HepG2 (cell line): ENCODE results near the gene TCF25. TPM values are rescaled to one million over a fixed set of nuclear protein-coding genes. Genes with fewer than 3 reads are reported as not detected.

Experiments used
- AHDC1 ChIP-seq: sonication (generic); formaldehyde crosslinking; IDR thresholded peaks from 2 replicates; pipeline ENCODE4 v1.5.1; 2020; ENCODE audit warnings: mild to moderate bottlenecking, missing genetic modification reagents, borderline replicate concordance
- ATF7-NPFF ChIP-seq: sonication (generic); formaldehyde crosslinking; IDR thresholded peaks from 2 replicates; pipeline ENCODE4 v1.8.1; 2023; ENCODE audit warnings: mild to moderate bottlenecking, low read depth, missing genetic modification reagents, moderate library complexity
- CERS6 ChIP-seq: sonication (generic); formaldehyde crosslinking; IDR thresholded peaks from 2 replicates; pipeline ENCODE4 v1.5.0; 2020; ENCODE audit warnings: missing genetic modification reagents
- GPBP1L1 ChIP-seq: sonication (generic); formaldehyde crosslinking; IDR thresholded peaks from 2 replicates; pipeline ENCODE4 v1.5.0; 2020; ENCODE audit warnings: mild to moderate bottlenecking, missing genetic modification reagents
- KDM3A ChIP-seq: IDR thresholded peaks from 2 replicates; pipeline ENCODE4 v1.6.1; 2018; ENCODE audit warnings: low read depth, missing compliant biosample characterization
- MED1 ChIP-seq: sonication (generic); formaldehyde crosslinking; IDR thresholded peaks from 2 replicates; pipeline ENCODE4 v1.4.0; 2020; ENCODE audit warnings: missing genetic modification reagents
- ZHX2 ChIP-seq, 2 experiments: sonication (generic) in 1 of 2; formaldehyde crosslinking in 1 of 2; IDR thresholded peaks; 2 replicates each; pipeline versions ENCODE4 v1.6.1 to v1.9.0; 2014 to 2022; ENCODE audit warnings: antibody characterized with exemption in 1 of 2, borderline replicate concordance in 1 of 2, inconsistent platforms in 1 of 2, low read depth in 1 of 2, missing genetic modification reagents in 1 of 2
- ZMYM3 ChIP-seq: sonication (generic); formaldehyde crosslinking; IDR thresholded peaks from 2 replicates; pipeline ENCODE4 v1.5.1; 2020; ENCODE audit warnings: mild to moderate bottlenecking, missing genetic modification reagents
- ZNF572 ChIP-seq: sonication (generic); formaldehyde crosslinking; IDR thresholded peaks from 2 replicates; pipeline ENCODE4 v1.5.1; 2020; ENCODE audit warnings: mild to moderate bottlenecking, missing genetic modification reagents
- ZNF746 ChIP-seq: sonication (generic); formaldehyde crosslinking; IDR thresholded peaks from 2 replicates; pipeline ENCODE4 v1.8.0; 2022; ENCODE audit warnings: mild to moderate bottlenecking, missing genetic modification reagents
- ZSCAN30 ChIP-seq: sonication (generic); formaldehyde crosslinking; IDR thresholded peaks from 2 replicates; pipeline ENCODE4 v1.5.0; 2020; ENCODE audit warnings: mild to moderate bottlenecking, missing genetic modification reagents
- polyA plus RNA-seq, 8 experiments: library from polyadenylated mRNA; depleted of rRNA in 3 of 8; stranded (reverse) in 7 of 8; unstranded in 1 of 8; fragments of >200 nt; fragmentation: Illumina TruSeq in 4 of 8; extraction: Trizol in 4 of 8; gene quantifications; 2 replicates each; pipeline versions ENCODE4 v1.2.1 to v1.2.3, GENCODE V29; 2011 to 2016; ENCODE audit warnings: low read depth in 4 of 8, missing spikeins in 1 of 8, mixed read lengths in 1 of 8; ENCODE audit not compliant: insufficient read depth in 1 of 8
- total RNA-seq, 5 experiments: library from RNA; depleted of rRNA; stranded (reverse); fragments of >200 nt; fragmentation: Illumina TruSeq; extraction: Trizol; gene quantifications; 2 replicates each; pipeline ENCODE4 v1.2.3, GENCODE V29; 2016; ENCODE audit warnings: low read depth in 1 of 5

The TCF25 gene
- total and polyA plus RNA-seq, 2 of the 13 experiments (the other 11 are each of a cell fraction or from before 2014, with no cell fraction given): 138 to 206 TPM

- TF ChIP-seq ZNF746 (CRISPR knock-in tag) (no peak), ZNF572 (CRISPR knock-in tag) (peak; percentile 74; the same call in 1 of the 2 replicates), MED1 (CRISPR knock-in tag) (peak; percentile 48; the same call in 1 of the 2 replicates), ATF7-NPFF (CRISPR knock-in tag) (peak; percentile 63; the same call in 1 of the 2 replicates), KDM3A (CRISPR knock-in tag) (peak; percentile 62; the same call in 1 of the 2 replicates), CERS6 (CRISPR knock-in tag) (peak; percentile 47; the same call in 1 of the 2 replicates), ZSCAN30 (CRISPR knock-in tag) (no peak), AHDC1 (CRISPR knock-in tag) (no peak), ZMYM3 (CRISPR knock-in tag) (no peak), GPBP1L1 (no peak), ZHX2 (IDR thresholded peaks at IDR 0.05; ENCODE audit: low read depth) (no peak), ZHX2 (CRISPR knock-in tag; IDR thresholded peaks at IDR 0.05; ENCODE audit: borderline replicate concordance) (no peak)
Observed at GRCh38 chr16:89909777-89910716, 36.7 kb downstream of the TCF25 start (continued).
